HUES6 (cell line): ENCODE data around the gene ZNF23.

Experiments used
- H3K27ac ChIP-seq: 2 replicates; pipeline ENCODE4 v1.7.0; 2013; ENCODE audit warnings: low read depth, mild to moderate bottlenecking, low read length, inconsistent platforms
- H3K27me3 ChIP-seq: 2 replicates; pipeline ENCODE4 v1.6.1; 2013; ENCODE audit warnings: low read length; ENCODE audit not compliant: control insufficient read depth, insufficient read depth
- H3K36me3 ChIP-seq: 2 replicates; pipeline ENCODE4 v1.6.1; 2013; ENCODE audit warnings: low read length; ENCODE audit not compliant: control insufficient read depth, insufficient read depth
- H3K4me1 ChIP-seq: 2 replicates; pipeline ENCODE4 v1.6.1; 2013; ENCODE audit warnings: low read length; ENCODE audit not compliant: control insufficient read depth, insufficient read depth
- H3K4me3 ChIP-seq: 2 replicates; pipeline ENCODE4 v1.5.1; 2013; ENCODE audit warnings: low read depth, low read length
- H3K9ac ChIP-seq: one replicate; pipeline ENCODE4 v1.6.1; 2013; ENCODE audit warnings: mild to moderate bottlenecking, low read length
- H3K9me3 ChIP-seq: 2 replicates; pipeline ENCODE4 v1.6.1; 2013; ENCODE audit warnings: low read depth, low read length; ENCODE audit not compliant: control insufficient read depth, insufficient read depth

ZNF23 gene

DNA sequence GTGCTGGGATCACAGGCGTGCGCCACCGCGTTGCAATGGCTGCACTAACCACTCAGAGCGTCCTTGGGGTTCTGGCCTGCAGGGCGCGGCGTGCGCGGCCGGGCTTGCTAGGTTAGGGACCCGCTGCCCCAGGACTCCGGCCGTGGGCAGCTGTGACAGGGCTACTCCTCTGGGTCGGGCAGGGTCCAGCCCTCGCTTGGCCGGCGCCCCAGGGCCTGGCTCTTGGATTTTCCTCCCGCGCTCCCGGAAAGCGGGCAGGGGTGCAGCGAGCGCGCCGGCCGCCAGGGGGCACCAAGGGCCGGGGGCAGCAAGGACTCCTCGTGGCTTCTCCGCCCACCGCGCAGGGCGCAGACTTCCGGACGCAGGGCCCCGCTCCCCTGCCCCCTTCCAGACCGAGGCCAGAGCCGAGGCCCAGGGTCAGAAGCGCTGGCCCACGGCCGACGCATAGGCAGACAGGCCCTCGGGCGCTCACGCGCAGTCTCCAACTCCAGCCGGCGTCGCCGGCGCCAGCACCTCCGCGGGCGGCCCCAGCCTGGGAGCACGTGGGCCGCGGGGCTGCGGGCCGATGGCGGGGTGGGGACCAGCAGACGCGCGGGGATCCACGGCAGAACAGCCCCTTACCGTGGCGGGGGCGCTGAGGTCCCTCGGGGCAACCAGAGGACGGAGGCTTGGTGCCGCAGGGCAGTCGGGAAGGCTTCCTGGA, 20.5 kb downstream of the ZNF23 start:
- Histone ChIP-seq H3K27me3 (peaks cover 12% of the 10 kb centered on the region; the same call in 1 of the 2 replicates), H3K27ac (no peak overlapping the region), H3K9me3 (peaks cover 23% of the 10 kb centered on the region), H3K36me3 (no peaks in the 10 kb centered on the region), H3K9ac (no peak overlapping the region), H3K4me3 (no peak overlapping the region), H3K4me1 (no peaks in the 10 kb centered on the region)

- Histone ChIP-seq H3K4me1 (no peaks in the 10 kb centered on the region), H3K4me3 (no peak overlapping the region), H3K36me3 (no peaks in the 10 kb centered on the region), H3K27ac (no peak overlapping the region), H3K27me3 (peaks cover 16% of the 10 kb centered on the region; the same call in 1 of the 2 replicates), H3K9me3 (peaks cover 17% of the 10 kb centered on the region), H3K9ac (no peak overlapping the region)
These were observed 21.2 kb downstream of the ZNF23 start for GRCh38 chr16:71440669-71441347.

GRCh38 chr16:71439523-71439922, 22.5 kb downstream of the ZNF23 start:
- Histone ChIP-seq H3K4me1 (no peaks in the 10 kb centered on the region), H3K4me3 (no peak overlapping the region), H3K9ac (no peak overlapping the region), H3K9me3 (peaks cover 8% of the 10 kb centered on the region), H3K27me3 (peaks cover 16% of the 10 kb centered on the region; the same call in 1 of the 2 replicates), H3K27ac (no peak overlapping the region), H3K36me3 (no peaks in the 10 kb centered on the region)

DNA sequence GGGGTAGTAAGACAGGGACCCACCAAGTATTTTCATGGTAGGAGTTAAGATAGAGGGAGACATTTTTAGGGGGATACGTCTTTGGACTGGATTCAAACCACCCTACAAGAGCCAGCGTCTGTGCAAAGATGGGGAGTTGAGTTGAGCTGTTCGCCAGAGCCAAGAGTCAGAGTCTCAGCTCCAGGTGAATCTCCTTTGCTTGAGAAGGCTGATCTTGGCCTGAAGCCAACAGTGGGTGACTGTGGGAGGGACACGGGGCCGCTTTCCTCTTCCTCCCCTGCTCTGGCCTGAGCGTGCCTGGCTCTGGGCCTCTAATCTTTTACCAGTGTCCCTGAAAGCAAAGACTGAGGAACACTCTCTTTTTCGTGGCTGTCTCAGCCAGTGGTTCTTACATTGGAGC, 25.6 kb downstream of the ZNF23 start:
- no peaks in the 10 kb centered on the region for H3K36me3 ChIP-seq
- H3K9me3 ChIP-seq, result no peaks in the 10 kb centered on the region
- no peak overlapping the region for H3K27ac ChIP-seq
- H3K27me3 ChIP-seq, result peaks cover 27% of the 10 kb centered on the region; the same call in 1 of the 2 replicates
- H3K4me3 ChIP-seq, result no peak overlapping the region
- no peaks in the 10 kb centered on the region for H3K4me1 ChIP-seq
- H3K9ac ChIP-seq, result no peak overlapping the region

GRCh38 chr16:71432906-71433305, 29.1 kb downstream of the ZNF23 start:
- H3K36me3 ChIP-seq, result no peaks in the 10 kb centered on the region
- peaks cover 36% of the 10 kb centered on the region; the same call in 1 of the 2 replicates for H3K27me3 ChIP-seq
- no peak overlapping the region for H3K9ac ChIP-seq
- no peaks in the 10 kb centered on the region for H3K4me1 ChIP-seq
- no peak overlapping the region for H3K27ac ChIP-seq
- H3K9me3 ChIP-seq, result no peaks in the 10 kb centered on the region
- no peak overlapping the region for H3K4me3 ChIP-seq

DNA sequence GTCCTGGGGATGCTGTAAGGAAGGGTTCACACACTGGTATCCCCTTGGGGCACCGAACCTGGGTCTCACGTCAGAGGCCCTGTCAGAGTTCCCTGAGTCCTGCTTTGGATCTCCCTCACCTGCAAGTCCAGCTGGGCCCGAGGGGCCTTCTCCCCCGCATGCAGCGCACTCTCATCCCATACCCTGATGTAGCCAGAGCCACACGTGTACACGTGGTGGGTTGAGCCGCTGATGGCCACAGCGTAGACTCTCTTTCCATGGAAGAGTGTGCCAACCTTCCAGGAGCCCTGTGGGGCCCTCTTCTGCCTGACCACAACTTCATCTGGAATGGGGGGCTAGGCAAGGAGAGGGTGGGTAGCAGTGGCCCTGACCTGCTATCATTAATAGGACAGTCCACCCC, 30.1 kb downstream of the ZNF23 start:
- H3K36me3 ChIP-seq, result no peaks in the 10 kb centered on the region
- no peak overlapping the region for H3K9ac ChIP-seq
- no peaks in the 10 kb centered on the region for H3K4me1 ChIP-seq
- no peak overlapping the region for H3K27ac ChIP-seq
- H3K9me3 ChIP-seq, result no peaks in the 10 kb centered on the region
- H3K27me3 ChIP-seq, result peaks cover 31% of the 10 kb centered on the region; the same call in 1 of the 2 replicates
- no peak overlapping the region for H3K4me3 ChIP-seq

- peaks cover 26% of the 10 kb centered on the region; the same call in 1 of the 2 replicates for H3K27me3 ChIP-seq
- no peaks in the 10 kb centered on the region for H3K4me1 ChIP-seq
- H3K36me3 ChIP-seq, result no peaks in the 10 kb centered on the region
- H3K4me3 ChIP-seq, result no peak overlapping the region
- H3K27ac ChIP-seq, result no peak overlapping the region
- no peaks in the 10 kb centered on the region for H3K9me3 ChIP-seq
- no peak overlapping the region for H3K9ac ChIP-seq
These were observed 30.9 kb downstream of the ZNF23 start for GRCh38 chr16:71431176-71431575.

GRCh38 chr16:71430744-71431143, 31.3 kb downstream of the ZNF23 start:
- Histone ChIP-seq H3K36me3 (no peaks in the 10 kb centered on the region), H3K9me3 (no peaks in the 10 kb centered on the region), H3K27me3 (peaks cover 25% of the 10 kb centered on the region; the same call in 1 of the 2 replicates), H3K4me1 (no peaks in the 10 kb centered on the region), H3K27ac (no peak overlapping the region), H3K4me3 (no peak overlapping the region), H3K9ac (no peak overlapping the region)

- H3K9me3 ChIP-seq, result no peaks in the 10 kb centered on the region
- H3K36me3 ChIP-seq, result no peaks in the 10 kb centered on the region
- H3K27ac ChIP-seq, result no peak overlapping the region
- peaks cover 37% of the 10 kb centered on the region for H3K27me3 ChIP-seq
- H3K9ac ChIP-seq, result no peak overlapping the region
- H3K4me1 ChIP-seq, result 0 out of 2 replicates have a peak, but pooled peaks cover 4% of the 10 kb centered on the region
- H3K4me3 ChIP-seq, result no peak overlapping the region
These were observed 32.5 kb downstream of the ZNF23 start for GRCh38 chr16:71429581-71429980.

GRCh38 chr16:71428883-71429282, 33.2 kb downstream of the ZNF23 start:
- H3K9me3 ChIP-seq, result no peaks in the 10 kb centered on the region
- peaks cover 44% of the 10 kb centered on the region for H3K27me3 ChIP-seq
- H3K36me3 ChIP-seq, result no peaks in the 10 kb centered on the region

DNA sequence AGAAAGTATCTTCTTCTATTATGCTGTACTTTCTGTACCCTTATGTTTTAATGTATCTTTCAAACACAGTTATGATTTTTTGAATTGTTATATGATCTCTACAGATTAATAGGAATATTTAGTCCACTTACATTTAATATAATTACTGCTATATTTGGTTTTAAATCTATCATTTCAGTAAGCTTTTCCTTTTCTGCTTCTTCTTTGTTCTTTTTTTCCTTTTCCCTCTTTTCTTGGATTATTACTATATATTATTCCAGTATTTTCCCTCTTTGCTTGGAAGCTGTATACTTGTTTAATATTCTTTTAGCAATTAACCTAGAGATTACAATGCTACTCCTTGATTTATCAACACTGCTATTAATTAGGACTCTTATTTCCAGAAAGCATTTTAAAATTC, 33.7 kb downstream of the ZNF23 start:
- Histone ChIP-seq H3K4me1 (0 out of 2 replicates have a peak, but pooled peaks cover 4% of the 10 kb centered on the region), H3K27me3 (peaks cover 47% of the 10 kb centered on the region), H3K27ac (no peak overlapping the region), H3K36me3 (no peaks in the 10 kb centered on the region), H3K4me3 (no peak overlapping the region), H3K9me3 (no peaks in the 10 kb centered on the region), H3K9ac (no peak overlapping the region)

More at GRCh38 chr16:71428883-71429282, 33.2 kb downstream of the ZNF23 start:
- Histone ChIP-seq H3K4me3 (no peak overlapping the region), H3K4me1 (0 out of 2 replicates have a peak, but pooled peaks cover 4% of the 10 kb centered on the region), H3K27ac (no peak overlapping the region), H3K9ac (no peak overlapping the region)
